Nucleus accumbens (tissue), 56 donors: ENCODE results near the gene DRAP1.

ENCODE experiments used
- DNase-seq, 56 donors: peaks; one replicate each; lab custom pipeline; 2025; lab: John Stamatoyannopoulos, UW

The DRAP1 gene

DNA sequence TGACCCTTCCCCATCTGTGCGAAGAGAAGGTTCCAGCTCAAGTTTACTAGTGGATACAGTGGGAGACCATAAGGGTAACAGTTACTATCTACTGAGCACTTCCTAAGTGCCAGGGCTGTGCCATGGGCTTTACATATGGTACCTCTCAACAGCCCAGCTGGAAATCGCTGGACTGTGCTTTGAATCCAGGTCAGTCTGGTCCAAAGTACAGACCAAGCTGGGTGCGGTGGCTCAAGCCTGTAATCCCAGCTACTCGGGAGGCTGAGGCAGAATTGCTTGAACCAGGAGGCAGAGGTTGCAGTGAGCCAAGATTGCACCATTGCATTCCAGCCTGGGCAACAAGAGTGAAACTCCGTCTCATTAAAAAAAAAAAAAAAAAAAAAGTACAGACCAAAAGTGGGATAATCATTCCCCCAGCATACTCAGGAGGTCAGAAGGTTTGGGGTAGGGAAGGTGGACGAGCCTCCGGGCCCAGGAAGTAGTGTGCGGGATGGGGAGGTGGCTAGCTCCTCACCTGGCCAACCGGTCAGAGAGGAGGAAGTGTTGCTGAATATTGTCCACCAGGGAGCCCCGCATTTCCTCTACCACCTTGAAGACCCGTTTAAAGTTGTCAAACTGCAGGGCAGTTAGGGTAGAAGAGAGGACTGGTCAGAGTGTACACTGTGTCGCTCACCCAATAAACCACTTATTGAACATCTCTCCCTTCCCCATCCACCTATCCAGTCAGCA lies 33.3 kb upstream of the DRAP1 start:
- no peak for DNase-seq

DNA sequence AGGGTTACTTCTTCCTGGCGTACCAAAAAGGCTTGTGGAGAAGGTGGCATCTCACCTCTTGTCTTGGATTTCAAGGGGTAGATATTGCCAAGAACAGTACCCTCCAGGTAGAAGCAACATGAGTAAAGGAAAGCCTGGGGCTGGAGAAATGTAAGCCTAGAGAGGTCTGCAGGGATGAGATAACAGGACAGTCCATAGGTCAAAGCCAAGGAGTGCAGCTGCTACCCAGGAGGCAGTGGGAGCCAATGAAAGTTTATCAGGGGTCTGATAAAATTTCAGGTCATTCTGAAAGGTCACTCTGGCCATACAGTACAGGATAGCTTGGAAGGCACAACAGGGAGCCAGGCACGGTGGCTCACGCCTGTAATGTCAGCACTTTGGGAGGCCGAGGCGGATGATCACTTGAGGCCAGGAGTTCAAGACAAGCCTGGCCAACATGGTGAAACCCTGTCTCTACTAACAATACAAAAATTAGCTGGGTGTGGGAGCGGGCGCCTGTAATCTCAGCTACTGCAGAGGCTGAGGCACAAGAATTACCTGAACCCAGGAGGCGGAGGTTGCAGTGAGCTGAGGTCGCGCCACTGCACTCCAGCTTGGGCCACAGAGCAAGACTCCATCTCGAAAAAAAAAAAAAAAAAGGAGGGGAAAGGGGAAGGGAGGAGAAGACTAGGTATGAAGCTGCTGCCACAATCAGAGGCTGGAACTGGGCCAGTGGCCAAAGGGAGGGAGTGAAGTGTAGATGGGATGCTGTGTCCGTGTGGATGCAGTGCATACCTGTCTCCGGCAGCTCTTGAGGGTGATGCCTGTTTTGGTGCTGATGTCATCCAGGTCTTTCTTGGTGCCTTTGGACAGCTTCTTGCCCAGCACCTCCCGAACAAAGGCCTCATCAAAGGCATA lies 32.2 kb upstream of the DRAP1 start:
- DNase-seq = no peak

DNA sequence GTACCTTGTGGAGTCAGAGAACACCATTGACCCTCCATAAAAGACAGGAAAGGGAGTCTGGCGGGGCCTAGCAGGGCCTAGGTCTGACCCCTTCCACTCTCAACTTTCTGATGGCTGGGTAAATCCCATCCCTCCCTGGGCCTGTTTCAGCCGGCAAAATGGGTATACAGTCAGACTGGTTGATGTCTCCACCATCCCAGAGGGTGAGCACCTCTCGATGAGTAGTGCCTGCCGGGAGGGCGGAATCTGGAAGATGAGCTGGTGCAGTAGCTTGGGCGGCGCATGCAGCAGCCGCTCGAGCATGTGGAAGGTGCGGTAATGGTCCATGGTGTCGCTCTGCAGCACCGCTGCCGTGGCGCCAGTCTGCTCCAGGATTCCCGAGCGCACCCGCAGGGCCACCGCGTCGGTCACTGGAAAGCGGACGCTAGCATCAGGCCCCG lies 31.5 kb upstream of the DRAP1 start:
- peak in 8 of 56 donors; percentile 42 to 75 (median 63) for DNase-seq

DNA sequence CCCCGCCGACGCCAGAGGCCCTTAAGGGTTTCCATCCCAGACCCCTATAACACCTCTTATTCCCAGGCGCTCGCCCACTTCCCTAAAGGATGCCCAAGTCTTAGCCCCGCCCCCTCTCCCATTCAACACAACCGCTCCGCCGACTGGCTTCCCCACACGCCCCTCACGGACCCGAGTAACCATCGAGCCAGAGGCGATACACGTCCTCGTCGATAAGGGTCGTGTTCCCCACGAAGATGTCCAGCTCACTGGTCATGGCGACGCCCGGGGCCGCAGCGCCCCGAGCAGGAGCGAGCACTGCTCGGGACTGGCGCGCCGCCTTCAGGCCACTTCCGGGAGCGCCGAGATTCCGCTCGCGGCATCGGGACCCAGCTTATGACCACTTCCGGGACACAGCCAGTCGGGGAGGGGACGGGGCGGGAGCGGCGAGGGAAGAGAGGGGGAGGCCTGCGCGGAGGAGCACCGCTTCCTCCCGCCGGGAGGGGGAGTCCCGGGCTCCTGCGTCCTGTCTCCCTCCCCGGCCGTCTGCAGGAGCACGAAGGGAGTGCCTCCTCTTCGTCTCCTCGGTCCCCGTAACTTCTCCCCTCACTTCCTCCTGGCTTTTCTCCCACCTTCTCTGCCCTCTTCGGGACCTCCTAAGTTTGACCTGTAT lies 30.9 kb upstream of the DRAP1 start, which contains the start of gene FIBP:
Gene FIBP, minus strand, starts transcription at position 309 of the 652 bp plus-strand sequence. Its CDS starts 53 bp downstream, at position 256.
- peak in 55 of 56 donors; percentile 82 to 98 (median 95) for DNase-seq

DNA sequence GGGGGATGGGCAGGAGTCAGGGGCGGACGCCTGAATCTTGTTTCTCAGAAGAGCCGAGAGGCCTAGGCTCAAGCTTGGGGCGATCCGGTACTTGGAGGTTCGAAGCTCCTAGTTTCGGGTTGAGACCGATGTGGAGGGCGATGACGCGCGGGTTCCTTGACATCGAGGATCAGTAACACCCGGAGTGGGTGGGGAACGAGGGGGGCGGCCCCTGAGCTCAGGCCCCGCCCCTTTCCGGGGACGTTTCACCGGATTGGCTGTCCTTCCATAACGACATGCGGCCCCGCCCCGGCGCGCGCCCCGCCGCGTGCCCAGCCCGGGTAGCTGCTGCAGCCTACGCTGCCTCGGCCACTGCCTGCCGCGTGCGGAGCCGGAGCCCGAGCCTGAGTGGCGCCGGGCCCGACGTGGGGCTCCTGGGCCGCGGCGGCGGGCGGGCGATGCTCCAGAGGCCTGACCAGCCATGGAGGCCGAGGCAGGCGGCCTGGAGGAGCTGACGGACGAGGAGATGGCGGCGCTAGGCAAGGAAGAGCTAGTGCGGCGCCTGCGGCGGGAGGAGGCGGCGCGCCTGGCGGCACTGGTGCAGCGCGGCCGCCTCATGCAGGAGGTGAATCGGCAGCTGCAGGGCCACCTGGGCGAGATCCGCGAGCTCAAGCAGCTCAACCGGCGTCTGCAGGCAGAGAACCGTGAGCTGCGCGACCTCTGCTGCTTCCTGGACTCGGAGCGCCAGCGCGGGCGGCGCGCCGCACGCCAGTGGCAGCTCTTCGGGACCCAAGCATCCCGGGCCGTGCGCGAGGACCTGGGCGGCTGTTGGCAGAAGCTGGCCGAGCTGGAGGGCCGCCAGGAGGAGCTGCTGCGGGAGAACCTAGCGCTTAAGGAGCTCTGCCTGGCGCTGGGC lies 28.7 kb upstream of the DRAP1 start, which contains the start of gene CCDC85B:
Gene CCDC85B, plus strand, starts transcription at position 350 of the 895 bp plus-strand sequence. Its CDS starts 111 bp downstream, at position 461.
- DNase-seq = peak; percentile 70 to 99 (median 96)

DNA sequence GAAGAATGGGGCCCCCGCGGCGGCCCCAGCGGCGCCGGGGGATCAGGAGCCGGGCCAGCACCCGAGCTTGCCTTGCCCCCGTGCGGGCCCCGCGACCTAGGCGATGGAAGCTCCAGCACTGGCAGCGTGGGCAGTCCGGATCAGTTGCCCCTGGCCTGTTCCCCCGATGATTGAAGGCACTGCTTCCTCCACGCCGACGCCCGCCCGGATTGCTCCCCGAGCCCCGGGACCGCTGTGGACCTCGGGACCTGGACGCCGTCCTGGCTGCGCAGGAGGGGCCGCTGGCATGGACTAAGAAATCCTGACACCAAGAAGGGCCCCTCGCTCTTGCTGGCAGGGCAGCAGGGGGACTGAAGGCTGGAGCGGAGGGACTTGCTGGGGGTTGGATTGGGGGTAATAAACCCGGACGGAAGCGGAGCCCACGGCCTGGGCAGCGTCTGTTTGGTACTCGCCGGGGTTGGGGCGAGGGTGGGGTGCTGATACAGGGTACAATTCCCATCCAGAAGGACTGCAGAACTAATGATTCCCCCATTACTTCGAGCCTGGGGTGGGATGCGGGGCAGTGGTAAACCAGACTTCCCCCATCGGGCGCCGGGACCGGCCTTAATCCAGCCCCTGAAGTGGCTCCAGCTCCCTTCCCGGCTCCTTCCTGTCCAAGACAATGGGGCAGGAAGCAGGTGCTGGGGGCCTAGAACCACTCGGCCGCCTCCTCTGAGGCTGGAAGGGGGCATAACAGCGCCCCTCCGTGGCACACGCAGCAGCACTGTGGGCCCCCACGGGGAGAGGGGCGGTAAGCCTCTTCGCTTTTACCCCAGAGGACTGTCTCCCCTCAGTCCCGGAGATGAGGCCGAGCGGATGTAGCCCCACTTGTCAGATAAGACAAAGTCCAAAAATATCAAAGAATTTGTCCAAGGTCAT lies 27.7 kb upstream of the DRAP1 start:
- peak in 5 of 56 donors; percentile 11 to 34 (median 17) for DNase-seq

DNA sequence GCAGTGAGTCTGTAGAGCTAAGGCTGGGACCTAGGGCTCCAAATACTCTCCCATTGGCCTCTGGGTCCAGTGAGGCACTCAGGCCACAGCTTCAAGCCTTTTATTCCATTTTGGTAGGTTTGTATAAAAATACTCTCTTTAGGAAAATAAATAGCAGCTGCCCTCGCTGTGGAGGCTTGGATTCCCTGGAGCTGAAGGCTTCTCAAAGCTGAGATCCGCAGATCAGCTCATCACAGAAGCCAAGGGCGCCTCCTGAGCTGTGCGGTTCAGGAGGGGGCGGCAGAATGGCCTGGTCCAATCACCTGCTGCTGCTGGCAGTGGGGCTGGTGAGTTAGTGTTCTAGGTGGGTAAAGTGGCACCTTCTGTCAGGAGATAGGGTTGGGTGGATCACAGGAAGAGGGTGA lies 27.1 kb upstream of the DRAP1 start:
- peak in 2 of 56 donors; percentile 6 to 41 for DNase-seq

DNA sequence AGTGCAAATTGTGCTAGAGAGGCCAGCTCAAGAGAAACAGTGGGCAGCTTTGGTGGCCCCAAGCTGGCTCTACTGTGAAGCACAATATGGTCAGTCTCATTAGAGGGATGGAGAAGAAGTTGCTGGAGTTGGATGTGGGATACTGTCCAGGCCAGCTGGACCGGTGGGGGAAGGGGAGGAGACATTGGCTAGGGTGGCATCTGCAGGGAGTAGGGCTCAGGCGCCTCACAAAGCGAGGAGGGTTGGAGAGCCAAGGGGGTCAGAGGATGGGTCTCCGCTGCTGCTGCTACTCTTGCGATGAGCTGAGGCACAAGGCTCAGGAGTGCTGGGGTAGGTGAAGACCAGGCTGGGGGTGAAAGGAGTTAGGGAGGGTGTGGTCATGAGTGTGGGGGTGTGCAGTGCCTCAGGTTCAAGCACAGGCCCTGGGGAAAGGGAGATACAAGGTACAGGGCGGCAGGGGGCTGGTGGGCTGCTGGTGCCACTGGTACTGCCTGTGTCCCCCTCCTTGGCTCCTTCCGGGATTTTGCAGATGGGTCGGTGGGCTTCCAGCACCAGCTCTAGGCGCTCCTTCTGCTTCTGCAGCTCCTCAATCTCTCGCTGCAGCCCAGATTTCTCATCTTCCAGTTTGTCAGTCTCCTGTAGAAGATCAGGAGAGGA lies 26.4 kb upstream of the DRAP1 start:
- DNase-seq = peak in 3 of 56 donors; percentile 11 to 25 (median 23)

DNA sequence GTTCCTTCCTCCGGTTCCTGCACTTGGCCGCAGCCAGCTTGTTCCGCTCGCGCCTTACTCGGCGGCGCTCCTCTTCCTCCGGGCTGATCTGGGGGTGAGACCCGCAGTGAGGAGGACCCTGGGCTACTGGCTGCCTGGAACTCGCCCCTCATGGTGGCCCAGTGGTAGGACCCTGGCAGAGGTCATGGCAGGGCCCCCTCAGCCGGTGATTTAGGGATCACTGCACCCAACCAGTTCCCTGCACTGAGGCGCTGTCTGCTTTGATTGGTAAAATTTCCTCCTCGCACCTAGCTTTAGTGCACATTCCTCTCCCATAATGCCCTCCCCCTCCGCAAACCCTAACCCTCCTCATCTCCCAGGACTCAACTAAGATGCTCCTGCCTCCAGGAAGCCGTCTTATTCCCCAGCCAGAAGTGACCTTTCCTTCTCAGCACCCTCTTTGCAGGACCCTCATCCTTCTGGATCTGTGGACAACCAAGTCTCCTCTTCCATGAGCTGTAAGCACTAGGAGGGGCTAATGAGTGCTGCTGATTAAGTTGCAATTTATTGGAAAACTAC lies 25.1 kb upstream of the DRAP1 start:
- peak in 5 of 56 donors; percentile 12 to 26 (median 16) for DNase-seq

DNA sequence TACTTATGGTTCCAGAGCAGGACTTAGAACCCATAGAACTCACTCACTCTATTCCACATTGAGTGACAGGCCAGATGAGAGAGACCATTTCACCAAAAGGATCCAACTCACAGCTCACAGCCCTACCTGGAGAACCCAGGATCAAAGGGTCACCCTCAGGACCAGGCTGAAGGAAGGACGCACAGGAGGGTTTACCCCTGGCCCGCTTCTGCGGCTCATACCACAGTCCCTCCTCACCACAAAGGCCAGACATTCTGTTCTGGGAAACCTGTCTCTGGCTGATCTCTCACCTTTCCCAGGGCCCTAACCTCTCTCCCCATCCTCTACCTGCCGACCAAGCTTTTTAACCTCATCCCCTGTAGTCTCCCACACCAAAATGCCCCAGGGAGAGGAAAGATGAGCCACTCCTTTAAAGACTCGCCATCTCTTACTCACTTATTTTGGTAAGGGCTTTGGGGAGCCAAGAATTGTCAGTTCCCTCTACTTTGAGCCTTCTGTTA lies 23.7 kb upstream of the DRAP1 start:
- no peak for DNase-seq

DNA sequence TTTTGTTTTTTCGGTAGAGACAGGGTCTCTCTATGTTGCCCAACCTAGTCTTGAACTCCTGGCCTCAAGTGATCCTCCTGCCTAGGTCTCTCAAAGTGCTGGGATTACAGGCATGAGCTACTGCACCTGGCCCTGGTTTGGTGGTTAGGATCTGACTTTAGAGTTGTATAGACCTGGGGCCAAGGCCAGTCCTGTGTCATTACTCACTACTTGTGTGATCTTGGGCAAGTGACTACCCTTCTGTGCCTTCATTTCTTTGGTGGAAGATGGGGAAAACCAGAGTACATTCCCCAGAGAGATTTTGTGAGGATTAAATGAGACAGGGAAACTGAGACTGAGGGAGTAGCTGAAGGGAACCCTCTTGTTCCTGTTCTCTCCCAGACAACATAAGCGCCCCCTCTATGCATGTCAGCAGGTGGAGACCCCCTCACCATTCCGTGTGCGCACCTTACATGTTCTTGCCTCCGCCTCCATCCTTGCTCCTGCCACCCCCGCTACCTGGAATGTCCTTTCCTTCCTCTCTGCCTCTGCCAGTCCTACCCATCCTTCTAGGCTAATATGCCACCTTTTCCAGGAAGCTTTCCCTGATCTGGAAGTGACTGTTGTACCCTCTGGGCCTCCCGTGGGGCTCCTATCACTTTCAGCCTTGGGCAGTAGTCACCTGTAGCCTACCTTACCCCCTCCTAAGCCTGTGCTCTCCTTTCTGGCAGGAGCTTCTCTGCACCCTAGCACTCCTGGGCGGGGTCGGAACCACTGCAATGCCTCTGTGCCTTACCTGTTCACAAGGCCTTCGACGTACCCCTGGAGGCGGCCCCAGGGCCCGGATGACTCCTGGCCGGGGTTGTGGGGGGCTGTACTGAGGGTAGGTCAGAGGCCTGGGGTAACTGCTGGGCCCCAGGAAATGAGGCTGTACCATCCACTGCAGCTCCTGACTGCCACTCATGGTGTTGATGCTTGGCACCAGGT lies 22.9 kb upstream of the DRAP1 start:
- DNase-seq = no peak

DNA sequence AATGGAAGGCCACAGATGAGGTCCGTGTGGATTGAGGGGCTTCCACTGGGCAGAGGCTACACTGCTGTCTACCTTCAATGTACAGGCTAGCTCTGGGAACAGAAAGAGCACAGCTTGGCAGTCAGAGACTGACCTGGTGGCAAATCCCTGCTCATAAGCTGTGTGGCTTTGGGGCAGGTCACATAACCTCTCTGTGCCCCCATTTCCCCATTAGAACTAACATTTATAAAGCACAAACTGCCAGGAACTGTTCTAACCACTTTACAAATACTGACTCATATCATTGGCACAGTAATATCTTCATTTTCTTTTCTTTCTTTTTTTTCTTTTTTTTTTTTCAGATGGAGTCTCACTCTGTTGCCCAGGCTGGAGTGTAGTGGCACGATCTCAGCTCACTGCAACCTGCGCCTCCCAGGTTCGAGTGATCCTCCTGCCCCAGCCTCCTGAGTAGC lies 22.2 kb upstream of the DRAP1 start:
- DNase-seq = no peak

DNA sequence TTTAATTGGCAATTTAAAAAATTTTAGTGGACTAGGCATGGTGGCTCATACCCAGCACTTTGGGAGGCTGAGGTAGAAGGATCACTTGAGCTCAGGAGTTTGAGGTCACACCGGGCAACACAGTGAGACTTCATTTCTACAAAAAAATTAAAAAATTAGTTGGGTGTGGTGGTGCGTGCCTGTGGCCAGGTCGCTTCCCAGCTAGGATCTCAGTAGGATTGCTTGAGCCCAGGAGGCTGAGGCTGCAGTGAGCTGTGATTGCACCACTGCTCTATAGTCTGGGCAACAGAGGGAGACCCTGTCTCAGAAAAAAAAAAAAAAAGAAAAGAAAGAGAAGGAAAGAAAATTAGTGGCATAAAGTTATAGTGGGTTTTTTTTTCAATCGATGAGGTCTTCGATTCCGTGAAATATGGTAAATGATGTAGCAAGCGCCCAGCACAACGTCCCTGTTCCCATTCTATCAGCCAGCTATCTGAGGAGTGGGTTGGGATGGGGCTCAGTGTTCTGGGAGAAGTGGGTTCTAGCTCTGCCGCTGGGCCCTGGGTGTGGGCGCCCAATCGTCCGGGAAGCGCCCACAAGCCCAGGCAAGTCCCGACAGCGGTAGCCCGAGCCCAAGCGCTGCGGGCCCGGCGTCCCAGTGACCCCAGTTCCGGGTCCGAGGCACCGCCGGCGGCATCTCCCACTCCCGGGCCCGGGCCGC lies 20.4 kb upstream of the DRAP1 start:
- DNase-seq = no peak

DNA sequence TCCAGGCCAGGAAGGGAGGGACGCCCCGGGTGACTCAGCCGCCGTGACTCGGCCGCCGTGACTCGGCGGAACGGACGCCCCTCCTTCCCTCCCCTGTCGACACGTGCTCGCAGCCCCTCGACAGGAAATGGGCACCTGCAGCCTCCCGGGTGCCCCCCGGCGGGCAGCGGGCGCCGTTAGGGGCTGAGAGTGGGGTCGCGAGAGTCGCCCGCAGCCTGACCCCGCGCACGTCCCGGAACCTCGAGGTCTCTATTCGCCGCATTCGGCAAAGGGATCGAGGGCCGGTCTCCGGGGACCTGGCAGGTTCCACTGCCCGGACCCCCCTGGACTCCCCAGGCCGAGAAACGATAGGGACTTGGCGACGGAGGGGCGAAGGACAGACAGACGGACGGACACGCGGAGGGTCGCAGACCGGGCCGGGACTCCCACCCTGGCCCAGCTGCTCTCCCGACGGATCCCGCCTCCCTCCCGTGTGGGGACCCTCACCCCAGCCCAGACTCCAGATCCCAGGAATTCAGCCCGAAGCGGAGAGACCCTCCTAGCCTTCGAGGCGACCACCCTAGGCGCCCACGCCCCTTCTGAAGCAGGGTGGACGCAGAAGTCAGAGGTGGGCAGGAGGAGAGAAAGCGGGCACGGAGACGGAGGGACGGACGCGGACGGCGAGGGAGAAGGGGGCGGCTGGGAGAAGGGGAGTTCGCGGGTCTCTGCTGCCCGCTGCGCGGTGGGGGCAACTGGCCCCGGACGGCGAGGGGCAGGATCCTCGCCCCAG lies 19.7 kb upstream of the DRAP1 start:
- DNase-seq = peak in 1 of 56 donors; percentile 44
